ENCODE data around the gene PGLYRP2. TPM values are rescaled to one million over a fixed set of nuclear protein-coding genes. Genes with fewer than 3 reads are reported as not detected.

The PGLYRP2 gene
- total RNA-seq, 1 donor from 2014 or later, result not detected

GRCh38 chr19:15453906-15454860, 25.1 kb downstream of the PGLYRP2 start:
- no peak for DNase-seq

- DNase-seq, result no peak
These were observed 26.2 kb downstream of the PGLYRP2 start for GRCh38 chr19:15453091-15453578.

GRCh38 chr19:15452111-15453047, 26.9 kb downstream of the PGLYRP2 start:
- DNase-seq, result peak; percentile 96

GRCh38 chr19:15450528-15450890, 28.8 kb downstream of the PGLYRP2 start:
- DNase-seq, result no peak

GRCh38 chr19:15449620-15450527, 29.4 kb downstream of the PGLYRP2 start, which contains the start of gene WIZ:
Gene WIZ, minus strand, starts transcription at chr19:15449956. Its CDS starts 1,649 bp downstream, at chr19:15448307.
- peak; percentile 85 for DNase-seq

- DNase-seq, result no peak
These were observed 30.3 kb downstream of the PGLYRP2 start for GRCh38 chr19:15448778-15449619.

GRCh38 chr19:15448044-15448777, 31.1 kb downstream of the PGLYRP2 start:
- DNase-seq, result no peak

- DNase-seq, result no peak
These were observed 32.2 kb downstream of the PGLYRP2 start for GRCh38 chr19:15447057-15447456.

GRCh38 chr19:15445807-15446376, 33.4 kb downstream of the PGLYRP2 start:
- no peak for DNase-seq

GRCh38 chr19:15445227-15445605, 34.1 kb downstream of the PGLYRP2 start:
- no peak for DNase-seq

- no peak for DNase-seq
These were observed 34.6 kb downstream of the PGLYRP2 start for GRCh38 chr19:15444505-15445226.

GRCh38 chr19:15443838-15444237, 35.5 kb downstream of the PGLYRP2 start:
- peak; percentile 49 for DNase-seq

- no peak for DNase-seq
These were observed 36.0 kb downstream of the PGLYRP2 start for GRCh38 chr19:15443325-15443724.

GRCh38 chr19:15442142-15442920, 37.0 kb downstream of the PGLYRP2 start:
- DNase-seq, result no peak

GRCh38 chr19:15441317-15441716, 38.0 kb downstream of the PGLYRP2 start:
- no peak for DNase-seq

GRCh38 chr19:15439821-15440641, 39.3 kb downstream of the PGLYRP2 start:
- no peak for DNase-seq

Measured in tongue (tissue), 2 donors.